C4-2B (cell line): ENCODE measurements around the gene ARHGAP18.

ENCODE experiments used
- ZFX ChIP-seq: fragments of 450-650 bp; IDR thresholded peaks from 2 replicates; pipeline ENCODE4 v1.6.1; 2017
- TF ChIP-seq, protein P1 (sequence below): fragments of 450-650 bp; conservative IDR thresholded peaks from 2 replicates; pipeline ENCODE4 v1.5.1; 2017; ENCODE audit warnings: mild to moderate bottlenecking

GRCh38 chr6:129663531-129663930 is 46.4 kb downstream of the ARHGAP18 start:
- TF ChIP-seq, protein P1, sequence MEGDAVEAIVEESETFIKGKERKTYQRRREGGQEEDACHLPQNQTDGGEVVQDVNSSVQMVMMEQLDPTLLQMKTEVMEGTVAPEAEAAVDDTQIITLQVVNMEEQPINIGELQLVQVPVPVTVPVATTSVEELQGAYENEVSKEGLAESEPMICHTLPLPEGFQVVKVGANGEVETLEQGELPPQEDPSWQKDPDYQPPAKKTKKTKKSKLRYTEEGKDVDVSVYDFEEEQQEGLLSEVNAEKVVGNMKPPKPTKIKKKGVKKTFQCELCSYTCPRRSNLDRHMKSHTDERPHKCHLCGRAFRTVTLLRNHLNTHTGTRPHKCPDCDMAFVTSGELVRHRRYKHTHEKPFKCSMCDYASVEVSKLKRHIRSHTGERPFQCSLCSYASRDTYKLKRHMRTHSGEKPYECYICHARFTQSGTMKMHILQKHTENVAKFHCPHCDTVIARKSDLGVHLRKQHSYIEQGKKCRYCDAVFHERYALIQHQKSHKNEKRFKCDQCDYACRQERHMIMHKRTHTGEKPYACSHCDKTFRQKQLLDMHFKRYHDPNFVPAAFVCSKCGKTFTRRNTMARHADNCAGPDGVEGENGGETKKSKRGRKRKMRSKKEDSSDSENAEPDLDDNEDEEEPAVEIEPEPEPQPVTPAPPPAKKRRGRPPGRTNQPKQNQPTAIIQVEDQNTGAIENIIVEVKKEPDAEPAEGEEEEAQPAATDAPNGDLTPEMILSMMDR: no peak
- no peak for TF ChIP-seq ZFX
